ENCODE results near the gene C1GALT1. TPM values are rescaled to one million over a fixed set of nuclear protein-coding genes. Genes with fewer than 3 reads are reported as not detected.

The C1GALT1 gene
- total and polyA plus RNA-seq, 2 experiments from 2014 or later = 58.2 to 203 TPM

GRCh38 chr7:7239346-7239745 lies 57.0 kb downstream of the C1GALT1 start:
- peaks cover 51% of the 10 kb centered on the region for H3K36me3 Mint-ChIP-seq (ENCODE audit: low read depth)
- DNase-seq (ENCODE audit: low spot score) = no peak
- Histone ChIP-seq H3F3A (replicated peaks; ENCODE audit: low read depth) (no peaks in the 10 kb centered on the region), H3K36me3 (ENCODE audit: insufficient read depth) (peaks cover 7% of the 10 kb centered on the region), H2AFZ (no peak overlapping the region), H3K79me2 (replicated peaks; ENCODE audit: insufficient read depth) (peaks cover 77% of the 10 kb centered on the region), H3K9me2 (ENCODE audit: insufficient read depth) (no peaks in the 10 kb centered on the region), H3K4me1 (ENCODE audit: insufficient read depth) (peaks cover 39% of the 10 kb centered on the region), H3K27ac (ENCODE audit: low read depth) (no peak overlapping the region), H4K20me1 (replicated peaks; ENCODE audit: insufficient read depth) (no peaks in the 10 kb centered on the region), H3K4me3 (no peak overlapping the region), H3K4me2 (no peak overlapping the region), H3K27me3 (ENCODE audit: insufficient read depth) (no peaks in the 10 kb centered on the region)
- ATAC-seq = no peak
- no peak for TF ChIP-seq NANOG (IDR thresholded peaks at IDR 0.05; ENCODE audit: borderline replicate concordance)
- no peak for TF ChIP-seq ZNF331 (CRISPR knock-in tag; IDR thresholded peaks at IDR 0.05; ENCODE audit: low read depth)
- TF ChIP-seq EZH2phosphoT487 (IDR thresholded peaks at IDR 0.05; ENCODE audit: unreplicated experiment) = no peak
- TF ChIP-seq REST (IDR thresholded peaks at IDR 0.05; ENCODE audit: unreplicated experiment) = no peak
- TF ChIP-seq ZNF114 (CRISPR knock-in tag; IDR thresholded peaks at IDR 0.05) = no peak
- TF ChIP-seq CTCF (conservative IDR thresholded peaks at IDR 0.05; ENCODE audit: low read depth in 2 of 2) = no peak
- no peak for TF ChIP-seq POLR2AphosphoS5 (IDR thresholded peaks at IDR 0.05; ENCODE audit: low read depth)
- TF ChIP-seq, protein P1, sequence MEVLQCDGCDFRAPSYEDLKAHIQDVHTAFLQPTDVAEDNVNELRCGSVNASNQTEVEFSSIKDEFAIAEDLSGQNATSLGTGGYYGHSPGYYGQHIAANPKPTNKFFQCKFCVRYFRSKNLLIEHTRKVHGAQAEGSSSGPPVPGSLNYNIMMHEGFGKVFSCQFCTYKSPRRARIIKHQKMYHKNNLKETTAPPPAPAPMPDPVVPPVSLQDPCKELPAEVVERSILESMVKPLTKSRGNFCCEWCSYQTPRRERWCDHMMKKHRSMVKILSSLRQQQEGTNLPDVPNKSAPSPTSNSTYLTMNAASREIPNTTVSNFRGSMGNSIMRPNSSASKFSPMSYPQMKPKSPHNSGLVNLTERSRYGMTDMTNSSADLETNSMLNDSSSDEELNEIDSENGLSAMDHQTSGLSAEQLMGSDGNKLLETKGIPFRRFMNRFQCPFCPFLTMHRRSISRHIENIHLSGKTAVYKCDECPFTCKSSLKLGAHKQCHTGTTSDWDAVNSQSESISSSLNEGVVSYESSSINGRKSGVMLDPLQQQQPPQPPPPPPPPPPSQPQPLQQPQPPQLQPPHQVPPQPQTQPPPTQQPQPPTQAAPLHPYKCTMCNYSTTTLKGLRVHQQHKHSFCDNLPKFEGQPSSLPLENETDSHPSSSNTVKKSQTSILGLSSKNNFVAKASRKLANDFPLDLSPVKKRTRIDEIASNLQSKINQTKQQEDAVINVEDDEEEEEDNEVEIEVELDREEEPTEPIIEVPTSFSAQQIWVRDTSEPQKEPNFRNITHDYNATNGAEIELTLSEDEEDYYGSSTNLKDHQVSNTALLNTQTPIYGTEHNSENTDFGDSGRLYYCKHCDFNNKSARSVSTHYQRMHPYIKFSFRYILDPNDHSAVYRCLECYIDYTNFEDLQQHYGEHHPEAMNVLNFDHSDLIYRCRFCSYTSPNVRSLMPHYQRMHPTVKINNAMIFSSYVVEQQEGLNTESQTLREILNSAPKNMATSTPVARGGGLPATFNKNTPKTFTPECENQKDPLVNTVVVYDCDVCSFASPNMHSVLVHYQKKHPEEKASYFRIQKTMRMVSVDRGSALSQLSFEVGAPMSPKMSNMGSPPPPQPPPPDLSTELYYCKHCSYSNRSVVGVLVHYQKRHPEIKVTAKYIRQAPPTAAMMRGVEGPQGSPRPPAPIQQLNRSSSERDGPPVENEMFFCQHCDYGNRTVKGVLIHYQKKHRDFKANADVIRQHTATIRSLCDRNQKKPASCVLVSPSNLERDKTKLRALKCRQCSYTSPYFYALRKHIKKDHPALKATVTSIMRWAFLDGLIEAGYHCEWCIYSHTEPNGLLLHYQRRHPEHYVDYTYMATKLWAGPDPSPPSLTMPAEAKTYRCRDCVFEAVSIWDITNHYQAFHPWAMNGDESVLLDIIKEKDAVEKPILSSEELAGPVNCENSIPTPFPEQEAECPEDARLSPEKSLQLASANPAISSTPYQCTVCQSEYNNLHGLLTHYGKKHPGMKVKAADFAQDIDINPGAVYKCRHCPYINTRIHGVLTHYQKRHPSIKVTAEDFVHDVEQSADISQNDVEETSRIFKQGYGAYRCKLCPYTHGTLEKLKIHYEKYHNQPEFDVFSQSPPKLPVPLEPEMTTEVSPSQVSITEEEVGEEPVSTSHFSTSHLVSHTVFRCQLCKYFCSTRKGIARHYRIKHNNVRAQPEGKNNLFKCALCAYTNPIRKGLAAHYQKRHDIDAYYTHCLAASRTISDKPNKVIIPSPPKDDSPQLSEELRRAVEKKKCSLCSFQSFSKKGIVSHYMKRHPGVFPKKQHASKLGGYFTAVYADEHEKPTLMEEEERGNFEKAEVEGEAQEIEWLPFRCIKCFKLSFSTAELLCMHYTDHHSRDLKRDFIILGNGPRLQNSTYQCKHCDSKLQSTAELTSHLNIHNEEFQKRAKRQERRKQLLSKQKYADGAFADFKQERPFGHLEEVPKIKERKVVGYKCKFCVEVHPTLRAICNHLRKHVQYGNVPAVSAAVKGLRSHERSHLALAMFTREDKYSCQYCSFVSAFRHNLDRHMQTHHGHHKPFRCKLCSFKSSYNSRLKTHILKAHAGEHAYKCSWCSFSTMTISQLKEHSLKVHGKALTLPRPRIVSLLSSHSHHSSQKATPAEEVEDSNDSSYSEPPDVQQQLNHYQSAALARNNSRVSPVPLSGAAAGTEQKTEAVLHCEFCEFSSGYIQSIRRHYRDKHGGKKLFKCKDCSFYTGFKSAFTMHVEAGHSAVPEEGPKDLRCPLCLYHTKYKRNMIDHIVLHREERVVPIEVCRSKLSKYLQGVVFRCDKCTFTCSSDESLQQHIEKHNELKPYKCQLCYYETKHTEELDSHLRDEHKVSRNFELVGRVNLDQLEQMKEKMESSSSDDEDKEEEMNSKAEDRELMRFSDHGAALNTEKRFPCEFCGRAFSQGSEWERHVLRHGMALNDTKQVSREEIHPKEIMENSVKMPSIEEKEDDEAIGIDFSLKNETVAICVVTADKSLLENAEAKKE (CRISPR knock-in tag; IDR thresholded peaks at IDR 0.05) = no peak
- no peak for TF ChIP-seq ETS1 (IDR thresholded peaks at IDR 0.05)
- no peak for TF ChIP-seq JUNB (IDR thresholded peaks at IDR 0.05; ENCODE audit: unreplicated experiment)
- TF ChIP-seq CREB1 (CRISPR knock-in tag; IDR thresholded peaks at IDR 0.05; ENCODE audit: low read depth) = no peak
- no peak for TF ChIP-seq EZH2 (IDR thresholded peaks at IDR 0.05; ENCODE audit: low read depth, unreplicated experiment)
- TF ChIP-seq STAT1 (IDR thresholded peaks at IDR 0.05; ENCODE audit: unreplicated experiment) = no peak
- H3K27ac Mint-ChIP-seq = no peak overlapping the region; the same call in 1 of the 2 replicates
- H3K27me3 Mint-ChIP-seq (ENCODE audit: insufficient read depth, low read depth, poor library complexity) = no peaks in the 10 kb centered on the region
- H3K4me3 Mint-ChIP-seq = no peak overlapping the region
- peaks cover 46% of the 10 kb centered on the region for H3K4me1 Mint-ChIP-seq
- H3K9me3 Mint-ChIP-seq = no peaks in the 10 kb centered on the region
